B cell (primary cell): ENCODE results near the gene DMPK.

Source experiments
- EZH2 ChIP-seq: IDR thresholded peaks from 2 replicates; pipeline ENCODE4 v1.6.1; 2012; ENCODE audit warnings: borderline replicate concordance, low read depth, mild to moderate bottlenecking, moderate library complexity, low read length; ENCODE audit not compliant: insufficient read depth, poor library complexity, severe bottlenecking
- TF ChIP-seq, protein P1 (sequence below): fragments of 200-600 bp; IDR thresholded peaks from one replicate; pipeline ENCODE4 v1.8.0; 2022; ENCODE audit warnings: antibody characterized with exemption, mild to moderate bottlenecking

DNA sequence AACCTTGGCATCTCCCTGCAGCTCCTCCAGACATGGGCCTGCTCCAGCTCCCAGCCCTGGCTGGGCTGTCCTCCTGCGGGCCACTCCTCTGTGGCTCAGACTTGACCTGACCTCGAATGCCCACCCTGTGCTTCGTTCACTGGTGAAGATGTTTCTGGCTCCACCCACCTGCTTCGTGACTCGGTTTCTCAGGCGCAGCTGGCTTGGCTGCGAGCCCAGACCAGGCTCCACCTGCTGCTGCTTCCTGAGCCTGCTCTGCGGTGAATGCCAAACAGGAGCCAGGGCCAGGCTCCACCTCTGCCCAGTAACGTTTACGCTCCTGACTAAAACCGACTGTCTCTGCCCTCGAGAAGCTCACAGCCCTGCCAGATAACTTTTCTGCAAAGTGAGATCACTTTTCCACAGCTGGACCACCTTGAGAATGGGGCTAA lies 41.8 kb upstream of the DMPK start:
- TF ChIP-seq, protein P1, sequence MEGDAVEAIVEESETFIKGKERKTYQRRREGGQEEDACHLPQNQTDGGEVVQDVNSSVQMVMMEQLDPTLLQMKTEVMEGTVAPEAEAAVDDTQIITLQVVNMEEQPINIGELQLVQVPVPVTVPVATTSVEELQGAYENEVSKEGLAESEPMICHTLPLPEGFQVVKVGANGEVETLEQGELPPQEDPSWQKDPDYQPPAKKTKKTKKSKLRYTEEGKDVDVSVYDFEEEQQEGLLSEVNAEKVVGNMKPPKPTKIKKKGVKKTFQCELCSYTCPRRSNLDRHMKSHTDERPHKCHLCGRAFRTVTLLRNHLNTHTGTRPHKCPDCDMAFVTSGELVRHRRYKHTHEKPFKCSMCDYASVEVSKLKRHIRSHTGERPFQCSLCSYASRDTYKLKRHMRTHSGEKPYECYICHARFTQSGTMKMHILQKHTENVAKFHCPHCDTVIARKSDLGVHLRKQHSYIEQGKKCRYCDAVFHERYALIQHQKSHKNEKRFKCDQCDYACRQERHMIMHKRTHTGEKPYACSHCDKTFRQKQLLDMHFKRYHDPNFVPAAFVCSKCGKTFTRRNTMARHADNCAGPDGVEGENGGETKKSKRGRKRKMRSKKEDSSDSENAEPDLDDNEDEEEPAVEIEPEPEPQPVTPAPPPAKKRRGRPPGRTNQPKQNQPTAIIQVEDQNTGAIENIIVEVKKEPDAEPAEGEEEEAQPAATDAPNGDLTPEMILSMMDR, result no peak
- TF ChIP-seq EZH2, result no peak
